IPS DF 4.7 (cell line): ENCODE data around the gene GCH1.
"Not testable (repeated sequence)": the region's sequence is repeated elsewhere in the genome, so short reads cannot be mapped to it uniquely, and the experiment has no call there.

Experiments
- DNase-seq: peaks from one replicate; pipeline ENCODE4 v3.0.0-alpha.2; 2013; ENCODE audit warnings: low spot score; ENCODE audit errors: extremely low read depth

Gene GCH1

GRCh38 chr14:54908973-54909372 is 6.3 kb upstream of the GCH1 start:
- DNase-seq, result not testable (repeated sequence)

DNA sequence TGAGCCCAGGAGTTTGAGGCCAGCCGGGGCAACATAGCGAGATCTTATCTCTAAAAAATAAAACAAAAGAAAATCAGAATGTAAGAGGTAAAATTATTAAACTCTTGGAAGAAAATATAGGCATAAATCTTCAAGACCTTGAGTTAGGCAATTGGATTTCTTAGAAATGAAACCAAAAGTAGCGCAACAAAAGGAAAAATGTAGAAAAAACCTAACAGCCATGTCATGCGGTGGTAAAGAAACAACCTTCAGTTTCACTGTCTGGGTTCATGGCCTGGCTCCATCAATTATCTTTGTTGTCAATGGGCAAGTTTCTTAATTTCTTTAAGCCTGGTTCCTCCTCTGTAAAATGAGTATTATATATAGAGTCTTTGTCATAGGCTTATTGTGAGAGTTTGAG is 5.6 kb upstream of the GCH1 start:
- DNase-seq, result no peak

- DNase-seq, result no peak
Measured at GRCh38 chr14:54906075-54906474, 3.4 kb upstream of the GCH1 start.

DNA sequence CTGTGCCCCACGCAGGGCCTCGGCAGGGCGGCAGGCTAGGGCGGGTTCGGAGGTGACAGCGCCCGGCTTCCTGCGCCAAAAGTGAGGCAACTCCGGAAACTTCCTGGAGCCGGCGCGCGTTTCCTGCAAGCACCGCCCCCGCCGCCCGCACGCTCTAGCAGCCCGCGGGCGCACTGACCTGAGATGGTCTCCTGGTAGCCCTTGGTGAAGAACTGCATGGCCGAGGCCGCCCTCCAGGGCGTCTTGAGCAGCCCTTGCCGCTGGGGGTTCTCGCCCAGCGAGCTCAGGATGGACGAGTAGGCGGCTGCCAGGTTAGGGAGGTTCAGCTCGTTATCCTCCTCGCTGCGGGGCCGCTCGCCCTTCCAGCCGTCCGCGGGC is 494 bp downstream of the GCH1 start:
- no peak for DNase-seq

DNA sequence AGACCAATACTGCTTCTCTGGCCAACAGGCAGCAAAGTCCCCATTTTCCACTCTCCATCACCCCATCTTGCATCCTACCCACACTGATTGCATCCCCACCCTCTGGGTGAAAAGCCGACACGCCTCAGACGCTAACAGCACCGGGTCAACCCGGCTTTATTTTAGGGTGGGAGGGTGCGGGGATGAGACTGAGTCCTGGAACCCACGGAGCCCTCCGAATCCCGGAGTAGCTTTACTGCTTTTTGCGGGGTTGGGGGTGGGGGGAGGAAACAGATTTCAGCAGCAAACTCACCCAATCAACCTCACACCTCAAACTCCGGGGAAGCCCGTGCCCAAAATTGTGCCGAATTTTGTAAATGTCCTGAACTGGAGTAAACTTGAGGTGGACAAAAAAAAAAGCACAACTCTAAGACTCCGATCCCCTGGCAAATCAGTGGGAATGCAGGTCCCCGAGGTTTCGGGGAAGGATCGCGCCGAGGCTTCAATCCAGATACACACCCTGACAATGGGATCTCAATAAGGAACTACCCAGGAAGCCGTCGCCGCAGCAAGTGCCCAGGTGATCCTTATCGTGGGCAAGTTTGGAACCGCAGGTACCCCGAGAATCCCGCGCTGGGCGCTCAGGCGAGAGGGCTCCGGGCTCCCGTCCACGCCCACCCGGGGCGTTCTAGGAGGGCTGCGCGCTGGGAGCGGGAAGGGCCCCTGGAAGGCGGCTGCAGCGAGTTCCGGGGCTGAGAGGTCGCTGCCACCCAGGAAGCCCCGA is 1.1 kb downstream of the GCH1 start:
- no peak for DNase-seq

DNA sequence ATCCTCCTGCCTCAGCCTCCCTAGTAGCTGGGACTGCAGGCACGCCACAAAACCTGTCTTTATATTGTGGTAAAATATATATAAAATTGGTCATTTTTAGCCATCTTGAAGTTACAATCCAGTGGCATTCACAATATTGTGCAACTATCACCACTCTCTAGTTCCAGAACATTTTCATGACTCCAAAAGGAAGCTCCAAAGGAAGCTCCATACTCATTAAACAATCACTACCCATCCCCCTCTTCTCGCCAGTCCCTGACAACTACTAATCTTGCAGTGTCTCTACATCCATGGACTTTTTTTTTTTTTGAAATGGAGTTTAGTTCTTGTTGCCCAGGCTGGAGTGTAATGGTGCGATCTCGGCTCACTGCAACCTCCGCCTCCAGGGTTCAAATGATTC is 3.1 kb downstream of the GCH1 start:
- no peak for DNase-seq

DNA sequence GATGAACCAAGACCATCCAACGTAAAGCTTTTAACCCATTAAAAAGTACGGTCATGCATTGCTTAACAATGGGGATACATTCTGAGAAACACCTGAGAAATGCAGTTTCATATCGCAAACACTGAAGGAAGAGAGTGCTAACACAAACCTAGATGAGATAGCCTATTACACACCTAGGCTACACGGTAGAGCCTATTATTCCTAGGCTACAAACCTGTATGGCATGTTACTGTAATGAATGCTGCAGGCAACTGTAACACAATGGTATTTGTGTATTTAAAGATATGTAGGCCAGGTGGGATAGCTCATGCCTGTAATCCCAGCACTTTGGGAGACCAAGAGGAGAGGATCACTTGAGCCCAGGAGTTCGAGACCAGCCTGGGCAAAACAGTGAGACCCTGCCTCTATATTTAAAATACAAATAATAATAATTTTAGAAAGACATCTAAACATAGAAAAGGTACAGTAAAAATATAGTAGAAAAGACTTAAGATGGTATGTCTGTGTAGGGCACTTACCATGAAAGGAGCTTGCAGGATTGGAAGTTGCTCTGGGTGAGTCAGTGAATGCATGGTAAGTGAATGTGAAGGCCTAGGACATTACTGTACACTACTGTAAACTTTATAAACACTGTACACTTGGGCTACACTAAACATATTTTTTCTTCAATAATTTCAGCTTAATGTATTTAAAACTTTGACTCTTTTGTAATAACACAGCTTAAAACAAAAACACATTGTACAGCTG is 4.6 kb downstream of the GCH1 start:
- not testable (repeated sequence) for DNase-seq

GRCh38 chr14:54895683-54896082 is 6.9 kb downstream of the GCH1 start:
- DNase-seq, result no peak

DNA sequence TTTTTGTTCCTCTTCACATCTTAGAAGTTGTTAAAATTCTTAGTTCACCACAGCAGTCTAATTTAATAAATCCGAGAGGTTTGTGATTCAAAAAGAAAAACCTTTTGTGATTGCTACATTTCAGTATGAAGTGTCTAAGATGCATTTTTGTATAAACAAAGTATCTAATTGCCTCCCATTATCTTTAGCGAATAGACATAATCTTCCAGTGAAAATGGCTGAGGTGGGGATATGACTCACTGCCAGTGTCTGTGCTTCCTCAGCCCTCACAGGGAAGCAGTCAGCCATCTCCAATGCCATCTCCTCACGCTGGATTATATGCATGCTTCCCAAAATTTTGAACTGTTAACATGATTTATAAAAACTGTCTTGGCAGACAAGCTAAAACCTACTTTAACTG is 7.6 kb downstream of the GCH1 start:
- DNase-seq, result no peak

DNA sequence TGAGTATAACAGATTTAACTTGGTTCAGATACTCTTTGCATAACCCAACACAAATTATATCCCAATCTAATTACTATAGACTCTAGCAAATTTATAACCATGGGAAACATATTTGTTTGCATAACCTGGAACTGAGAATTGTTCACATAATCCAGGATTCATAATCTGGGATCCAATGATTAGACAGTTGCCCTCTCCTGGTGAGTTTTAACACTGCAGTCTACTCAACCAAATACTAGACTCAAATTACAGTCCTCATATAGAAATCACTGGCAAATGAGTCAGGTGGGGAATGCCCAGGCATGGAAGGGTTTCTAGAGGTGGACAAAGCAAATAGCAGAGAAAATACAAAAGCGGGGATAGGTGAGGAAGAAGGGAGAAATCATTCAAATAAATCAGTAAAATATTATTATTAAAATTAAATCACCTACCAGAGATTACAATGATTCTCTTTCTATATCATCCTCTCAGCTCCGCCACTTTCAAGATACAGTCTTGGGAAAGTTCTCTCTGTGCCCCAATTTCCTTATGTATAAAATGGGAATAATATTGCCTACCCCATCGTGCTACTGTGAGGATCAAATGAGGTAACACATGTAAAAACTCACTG is 9.4 kb downstream of the GCH1 start:
- DNase-seq, result no peak

DNA sequence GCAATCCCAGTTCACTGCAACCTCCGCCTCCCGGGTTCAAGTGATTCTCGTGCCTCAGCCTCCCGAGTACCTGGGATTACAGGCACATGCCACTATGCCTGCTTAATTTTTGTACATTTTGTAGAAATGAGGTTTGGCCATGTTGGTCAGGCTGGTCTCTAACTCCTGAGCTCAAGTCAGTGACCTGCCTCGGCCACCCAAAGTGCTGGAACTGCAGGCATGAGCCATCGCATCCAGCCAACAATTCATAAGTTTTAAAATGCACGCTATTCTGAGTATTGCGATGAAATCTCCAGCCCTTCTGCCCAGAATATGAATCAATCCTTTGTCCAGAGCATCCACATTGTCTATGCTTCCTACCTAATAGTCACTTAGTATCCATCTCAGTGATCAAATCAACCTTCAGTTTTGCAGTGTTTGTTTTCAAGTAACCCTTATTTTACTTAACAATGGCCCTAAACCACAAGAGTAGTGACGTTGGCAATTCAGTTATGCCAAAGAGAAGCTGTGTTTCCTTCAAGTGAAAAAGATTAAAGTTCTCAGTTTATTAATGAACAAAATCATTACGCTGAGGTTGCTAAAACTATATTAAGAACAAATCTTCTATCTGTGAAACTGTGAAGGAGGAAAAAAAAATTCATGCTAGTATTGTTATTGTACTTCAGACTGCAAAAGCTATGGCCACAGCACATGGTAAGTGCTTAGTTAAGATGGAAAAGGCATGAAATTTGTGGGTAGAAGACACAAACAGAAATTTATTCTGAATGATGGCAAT is 11.0 kb downstream of the GCH1 start:
- no peak for DNase-seq

DNA sequence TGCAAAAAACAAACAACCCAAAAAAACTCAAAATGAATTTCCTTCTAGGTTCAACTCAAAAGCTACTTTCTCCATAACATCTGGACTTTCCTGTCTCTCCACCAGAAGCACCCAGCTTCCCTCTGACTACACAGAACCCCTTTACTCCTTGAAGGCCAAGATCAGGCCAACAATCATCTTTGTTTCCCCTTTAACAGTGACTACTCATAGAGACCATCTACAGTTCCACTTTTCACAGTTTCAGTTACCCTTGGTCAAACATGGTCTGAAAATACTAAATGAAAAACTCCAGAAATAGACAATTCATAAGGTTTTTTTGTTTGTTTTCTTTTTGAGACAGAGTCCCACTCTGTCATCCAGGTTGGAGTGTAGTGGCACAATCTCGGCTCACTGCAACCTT is 11.8 kb downstream of the GCH1 start:
- DNase-seq, result no peak

GRCh38 chr14:54889919-54890318 is 12.7 kb downstream of the GCH1 start:
- DNase-seq, result no peak

- no peak for DNase-seq
Measured at GRCh38 chr14:54882521-54882920, 20.1 kb downstream of the GCH1 start.

GRCh38 chr14:54881761-54882401 is 20.7 kb downstream of the GCH1 start:
- no peak for DNase-seq

DNA sequence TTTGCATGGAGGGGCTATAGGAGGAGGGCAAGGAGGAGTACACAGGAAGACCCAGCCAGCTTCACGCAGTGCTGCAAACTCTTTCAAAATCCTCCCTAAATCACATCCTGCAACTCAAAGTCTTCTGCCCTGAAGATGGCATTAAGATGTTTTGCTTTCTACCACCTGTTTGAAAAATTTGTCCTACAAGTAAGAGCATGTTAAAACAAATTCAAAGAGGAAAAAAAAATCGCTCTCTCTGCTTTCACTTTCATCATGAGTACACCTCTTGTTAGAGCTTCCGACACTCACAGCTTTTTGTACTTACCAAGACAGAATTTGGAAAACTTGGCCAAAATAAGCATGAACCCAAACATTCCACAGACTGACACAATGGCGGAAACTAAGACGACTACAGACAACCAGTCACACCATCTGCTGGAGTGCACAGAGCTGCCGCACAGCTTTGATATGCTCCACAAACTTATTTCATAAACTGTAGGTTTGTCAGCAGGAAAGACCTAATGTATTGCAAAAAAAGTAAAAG is 21.3 kb downstream of the GCH1 start:
- no peak for DNase-seq

GRCh38 chr14:54877703-54878021 is 25.0 kb downstream of the GCH1 start:
- DNase-seq, result no peak

DNA sequence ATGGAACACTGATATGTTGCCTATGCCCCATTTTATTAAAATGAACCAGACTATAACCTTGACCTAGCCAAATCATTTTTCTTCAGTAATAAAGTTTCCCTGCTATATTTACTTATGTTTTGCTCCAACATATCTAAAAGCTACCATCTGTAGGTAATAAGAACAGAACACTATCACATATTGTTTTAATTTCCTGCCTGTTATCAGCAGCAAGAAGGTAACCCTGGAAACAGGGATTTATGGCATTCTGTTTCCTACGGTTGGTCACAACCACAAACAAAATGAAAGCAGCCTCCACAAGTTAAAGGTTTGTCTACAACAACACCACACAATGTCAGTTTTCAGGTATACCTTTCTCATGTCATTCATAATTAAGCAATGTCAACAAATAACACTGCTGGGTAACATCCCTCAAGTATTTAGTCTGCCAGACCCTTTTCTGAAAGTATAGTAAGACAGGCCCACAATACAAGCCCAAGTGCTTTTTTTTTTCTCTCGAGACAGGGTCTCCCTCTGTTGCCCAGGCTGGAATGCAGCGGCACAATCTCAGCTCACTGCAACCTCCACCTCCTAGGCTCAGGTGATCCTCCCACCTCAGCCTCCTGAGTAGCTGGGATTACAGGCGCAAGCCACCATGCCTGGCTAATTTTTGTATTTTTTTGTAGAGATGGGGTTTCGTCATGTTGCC is 25.5 kb downstream of the GCH1 start:
- no peak for DNase-seq

- DNase-seq, result not testable (repeated sequence)
Measured at GRCh38 chr14:54875648-54876047, 27.0 kb downstream of the GCH1 start.
